ENCODE results near the gene CSNK2B. TPM values are rescaled to one million over a fixed set of nuclear protein-coding genes. Genes with fewer than 3 reads are reported as not detected.

Gene CSNK2B
- total RNA-seq (2014; rRNA removed) = 227 and 267 TPM in 2 replicates
- percentile 77 among the genes with signal in this experiment for Bru-seq, nascent RNA
- percentile 90 among the genes with signal in this experiment for BruChase-seq, experiment 1, labeled RNA remaining after a 6-hour chase
- BruChase-seq, experiment 2, labeled RNA remaining after a 2-hour chase = percentile 84 among the genes with signal in this experiment
- long read RNA-seq, transcript CSNK2B-203 (7 exons, 948 nt) = major isoform, 67 of 104 reads
- long read RNA-seq, partial matches to known transcripts = 29 of 104 reads
- long read RNA-seq, other reads (novel, unspliced or antisense) = 5 of 104 reads

- H3K4me2 ChIP-seq (ENCODE audit: low read length) = peak within 1 kb of the TSS; percentile 99
- H2AFZ ChIP-seq (ENCODE audit: low read length) = peak within 1 kb of the TSS; percentile 75
- BruUV-seq (replicated peaks) = no TSS peak
- no peaks in the 10 kb centered on the region for H3K9me2 ChIP-seq (replicated peaks; ENCODE audit: low read length)
- no peaks in the 10 kb centered on the region for H3K9me3 ChIP-seq (ENCODE audit: low read length)
- H4K20me1 ChIP-seq (ENCODE audit: low read length) = no peaks in the 10 kb centered on the region
- no peaks in the 10 kb centered on the region for H3F3A ChIP-seq (ENCODE audit: low read length, unreplicated experiment)
- ATAC-seq (peak; percentile 80), DNase-seq (peak; percentile 97)
- peaks cover 37% of the 10 kb centered on the region for H3K36me3 ChIP-seq (ENCODE audit: low read depth, low read length)
- peak within 1 kb of the TSS; percentile 92 for H3K4me3 ChIP-seq (ENCODE audit: low read length)
- no peaks in the 10 kb centered on the region for H3K27me3 ChIP-seq (ENCODE audit: low read length)
- ChIA-PET CTCF (no interaction called here), POLR2A (ENCODE audit: unreplicated experiment) (interaction anchor here (0.7 to 0.8 kb wide), 3 partner anchors 56 to 162 kb away, joined by 4 to 7 read pairs (median 6); partner anchors contain the start of genes HSPA1B and LY6G6C)
- peaks cover 52% of the 10 kb centered on the region for H3K79me2 ChIP-seq (ENCODE audit: low read length)
- peaks cover 27% of the 10 kb centered on the region for H3K4me1 ChIP-seq (ENCODE audit: insufficient read depth, low read length)
- H3K9ac ChIP-seq (ENCODE audit: low read length) = peak within 1 kb of the TSS; percentile 96
- TF ChIP-seq CTCF (conservative IDR thresholded peaks at IDR 0.05; ENCODE audit: low read depth, low read length) (no peak), EZH2phosphoT487 (IDR thresholded peaks at IDR 0.05; ENCODE audit: borderline replicate concordance, low read length) (no peak), EZH2 (IDR thresholded peaks at IDR 0.05; ENCODE audit: low read length, unreplicated experiment) (no peak)
- intact Hi-C loops (cut with micrococcal nuclease) = loop anchor here (1.0 to 5.0 kb wide), 2 partner anchors 45 to 118 kb away; partner anchors contain the start of genes ATP6V1G2, NFKBIL1 and PRRC2A
- peak within 1 kb of the TSS; percentile 93 for H3K27ac ChIP-seq (ENCODE audit: low read length)
These were observed at the start of gene CSNK2B for GRCh38 chr6:31665501-31666336. TSS of gene CSNK2B (plus strand) at chr6:31666080. CDS start at chr6:31666832, 752 bp downstream.

GRCh38 chr6:31617010-31617409, 48.9 kb upstream of the CSNK2B start:
- Histone ChIP-seq H3K27ac (ENCODE audit: low read length) (no peak overlapping the region), H3F3A (ENCODE audit: low read length, unreplicated experiment) (no peaks in the 10 kb centered on the region), H3K4me3 (ENCODE audit: low read length) (no peak overlapping the region), H3K36me3 (ENCODE audit: low read depth, low read length) (no peaks in the 10 kb centered on the region), H3K4me1 (ENCODE audit: insufficient read depth, low read length) (peaks cover 6% of the 10 kb centered on the region), H3K9ac (ENCODE audit: low read length) (no peak overlapping the region), H3K4me2 (ENCODE audit: low read length) (no peak overlapping the region), H3K79me2 (ENCODE audit: low read length) (peaks cover 14% of the 10 kb centered on the region), H4K20me1 (ENCODE audit: low read length) (peaks cover 4% of the 10 kb centered on the region), H3K9me3 (ENCODE audit: low read length) (no peaks in the 10 kb centered on the region), H2AFZ (ENCODE audit: low read length) (no peak overlapping the region), H3K9me2 (replicated peaks; ENCODE audit: low read length) (no peaks in the 10 kb centered on the region), H3K27me3 (ENCODE audit: low read length) (no peaks in the 10 kb centered on the region)
- DNase-seq (no peak), ATAC-seq (no peak)
- intact Hi-C loops (cut with micrococcal nuclease) = no loop called here
- TF ChIP-seq CTCF (conservative IDR thresholded peaks at IDR 0.05; ENCODE audit: low read depth, low read length) (no peak), EZH2phosphoT487 (IDR thresholded peaks at IDR 0.05; ENCODE audit: borderline replicate concordance, low read length) (no peak), EZH2 (IDR thresholded peaks at IDR 0.05; ENCODE audit: low read length, unreplicated experiment) (no peak)
- ChIA-PET CTCF (no interaction called here), POLR2A (ENCODE audit: unreplicated experiment) (no interaction called here)
- no TSS peak for BruUV-seq (replicated peaks)
